COR-L47 (cell line): ENCODE results near the gene GIMAP2.

ENCODE experiments used
- DNase-seq: peaks from one replicate; lab custom pipeline; 2025; lab: John Stamatoyannopoulos, UW

The GIMAP2 gene

GRCh38 chr7:150733482-150734095 is 48.1 kb downstream of the GIMAP2 start:
- DNase-seq: no peak

GRCh38 chr7:150734254-150734653 is 48.7 kb downstream of the GIMAP2 start:
- no peak for DNase-seq

DNA sequence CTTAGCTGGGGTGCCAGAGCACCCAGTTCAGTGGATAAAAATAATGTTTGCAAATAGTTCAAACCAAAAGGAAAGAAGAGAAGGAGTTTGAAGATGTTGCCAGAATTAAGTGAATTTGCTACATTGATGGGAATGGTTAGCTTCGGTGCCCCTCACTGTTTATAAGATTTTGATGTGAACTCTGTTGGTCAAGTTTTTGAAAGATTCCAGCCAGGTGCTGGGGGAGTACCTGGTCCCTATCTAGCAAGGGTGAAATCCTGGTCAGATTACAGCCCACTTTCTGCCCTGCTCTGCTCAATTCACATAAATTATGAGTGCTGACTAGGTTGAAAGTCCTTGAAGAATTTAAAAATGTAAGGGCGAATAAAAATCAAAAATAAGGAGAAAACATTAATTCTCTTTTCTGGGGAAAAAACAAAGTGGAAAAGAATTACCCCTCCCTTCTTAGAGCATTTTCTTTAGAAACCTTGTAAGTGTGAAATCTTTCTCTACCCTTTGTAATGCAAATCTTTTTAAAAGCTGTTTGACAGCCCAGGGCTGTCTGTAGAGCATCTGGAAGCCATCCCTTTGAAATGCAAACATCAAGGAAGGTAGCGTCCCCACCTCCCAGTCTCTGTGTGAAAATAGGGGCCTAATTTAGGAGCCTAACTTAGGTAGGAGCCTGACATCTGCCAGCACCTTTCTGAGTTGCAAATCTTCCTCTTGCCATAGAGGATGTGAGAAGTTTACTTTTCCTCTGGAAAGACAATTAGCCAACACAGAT is 50.3 kb downstream of the GIMAP2 start:
- DNase-seq: no peak

DNA sequence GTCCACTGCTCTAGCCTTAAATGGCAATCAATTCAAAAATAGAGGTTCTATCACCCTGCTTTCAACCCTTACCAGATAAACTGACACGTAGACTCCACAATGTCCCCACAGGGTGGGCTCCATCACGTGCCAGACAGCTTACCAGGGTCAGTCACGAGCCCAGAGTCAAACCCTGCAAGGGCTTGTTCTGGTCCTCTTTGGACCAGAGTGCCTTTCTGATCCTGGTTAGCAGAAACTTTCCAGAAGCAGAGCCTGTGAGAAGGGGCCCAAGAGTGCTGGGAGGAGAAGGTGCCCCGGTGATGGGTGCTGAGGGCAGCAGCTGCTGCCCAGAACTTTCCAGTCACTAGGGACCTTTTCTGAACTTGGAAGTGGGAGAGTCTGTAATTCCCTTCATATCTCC is 51.4 kb downstream of the GIMAP2 start:
- no peak for DNase-seq

- DNase-seq: no peak
Observed at GRCh38 chr7:150737265-150738055, 52.0 kb downstream of the GIMAP2 start, which contains the start of gene GIMAP5. TSS of gene GIMAP5 (plus strand) at chr7:150737418. CDS start at chr7:150740885, 3,467 bp downstream.

DNA sequence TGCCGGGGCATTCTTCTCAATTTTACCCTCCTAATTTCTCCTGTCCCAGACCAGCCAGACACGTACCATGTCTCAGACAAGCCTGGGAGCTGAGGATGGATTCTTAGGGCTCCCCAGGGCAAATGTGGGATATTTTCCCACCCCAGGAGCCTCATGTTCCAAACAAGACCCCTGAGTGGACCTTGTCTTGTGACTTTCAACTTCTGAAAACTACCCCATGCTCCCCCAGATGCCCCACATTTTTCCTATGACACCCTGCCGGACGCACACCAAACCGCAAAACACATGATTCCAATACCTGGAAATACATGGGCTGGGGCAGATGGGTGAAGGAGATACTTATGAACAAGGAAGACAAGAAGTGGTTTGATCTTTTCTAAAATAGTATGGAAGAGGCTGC is 52.6 kb downstream of the GIMAP2 start:
- no peak for DNase-seq

GRCh38 chr7:150738591-150739001 is 53.1 kb downstream of the GIMAP2 start:
- DNase-seq: no peak

DNA sequence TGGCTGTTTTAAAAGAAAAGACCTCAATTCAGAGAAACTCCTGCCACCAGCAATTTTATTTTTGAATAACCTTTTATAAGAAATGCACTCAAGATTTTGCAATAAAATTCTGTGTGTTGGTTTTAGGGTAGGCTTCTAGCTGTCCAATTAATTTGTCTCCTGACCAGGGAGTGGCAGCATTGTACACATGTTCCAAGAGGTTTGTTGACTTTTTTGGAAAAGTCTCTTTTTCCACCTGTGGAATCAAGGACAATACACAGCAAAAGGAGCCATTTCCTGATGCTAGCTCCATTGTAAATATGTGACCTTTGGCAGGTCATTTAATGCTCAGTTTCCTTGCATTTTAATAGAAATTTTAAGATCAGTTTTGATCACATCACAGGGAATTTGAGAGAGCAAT is 53.5 kb downstream of the GIMAP2 start:
- DNase-seq: peak; percentile 20

DNA sequence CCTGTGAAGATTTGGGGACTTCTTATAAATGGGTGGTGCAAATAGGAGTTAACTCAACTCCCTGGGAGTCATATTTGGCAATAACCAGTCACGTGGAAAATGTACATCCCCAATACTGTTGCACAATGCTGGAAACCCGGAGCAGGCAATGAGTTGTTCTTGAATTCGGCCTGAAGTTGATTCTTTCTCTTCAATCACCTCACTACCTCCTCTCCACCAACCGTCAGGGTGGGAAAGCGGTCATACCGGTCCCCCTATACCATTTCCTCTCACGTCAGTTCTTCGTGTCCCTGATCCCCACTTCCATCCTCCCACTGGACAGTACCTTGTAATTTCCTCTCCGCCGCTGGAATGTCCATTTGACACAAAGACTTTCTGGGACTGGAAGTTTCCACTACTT is 54.5 kb downstream of the GIMAP2 start:
- no peak for DNase-seq

DNA sequence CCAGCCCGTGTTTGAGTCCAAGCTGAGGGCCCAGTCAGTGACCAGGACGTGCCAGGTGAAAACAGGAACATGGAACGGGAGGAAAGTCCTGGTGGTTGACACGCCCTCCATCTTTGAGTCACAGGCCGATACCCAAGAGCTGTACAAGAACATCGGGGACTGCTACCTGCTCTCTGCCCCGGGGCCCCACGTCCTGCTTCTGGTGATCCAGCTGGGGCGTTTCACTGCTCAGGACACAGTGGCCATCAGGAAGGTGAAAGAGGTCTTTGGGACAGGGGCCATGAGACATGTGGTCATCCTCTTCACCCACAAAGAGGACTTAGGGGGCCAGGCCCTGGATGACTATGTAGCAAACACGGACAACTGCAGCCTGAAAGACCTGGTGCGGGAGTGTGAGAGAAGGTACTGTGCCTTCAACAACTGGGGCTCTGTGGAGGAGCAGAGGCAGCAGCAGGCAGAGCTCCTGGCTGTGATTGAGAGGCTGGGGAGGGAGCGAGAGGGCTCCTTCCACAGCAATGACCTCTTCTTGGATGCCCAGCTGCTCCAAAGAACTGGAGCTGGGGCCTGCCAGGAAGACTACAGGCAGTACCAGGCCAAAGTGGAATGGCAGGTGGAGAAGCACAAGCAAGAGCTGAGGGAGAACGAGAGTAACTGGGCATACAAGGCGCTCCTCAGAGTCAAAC is 56.9 kb downstream of the GIMAP2 start:
- no peak for DNase-seq
